A673 (cell line): Measurements from ENCODE around the gene OR5H1.

Experiments used
- EZH2 ChIP-seq: fragments of 200-600 bp; sonication (generic); IDR thresholded peaks from 2 replicates; pipeline ENCODE4 v1.6.1; 2017; ENCODE audit warnings: borderline replicate concordance, low read depth, mild to moderate bottlenecking, mixed read lengths, antibody characterized with exemption, low read length; ENCODE audit not compliant: poor library complexity, severe bottlenecking
- TF ChIP-seq, protein P1 (sequence below): fragments of 300-800, 200-600 bp; sonication (generic); conservative IDR thresholded peaks from 2 replicates; pipeline ENCODE4 v1.5.1; 2017; ENCODE audit warnings: low read depth, mild to moderate bottlenecking, antibody characterized with exemption, low read length, moderate library complexity, mixed read lengths

GRCh38 chr3:98147179-98147578 is 16.7 kb downstream of the OR5H1 start, which contains the start of gene OR5H14:
- no peak for TF ChIP-seq EZH2
- TF ChIP-seq, protein P1, sequence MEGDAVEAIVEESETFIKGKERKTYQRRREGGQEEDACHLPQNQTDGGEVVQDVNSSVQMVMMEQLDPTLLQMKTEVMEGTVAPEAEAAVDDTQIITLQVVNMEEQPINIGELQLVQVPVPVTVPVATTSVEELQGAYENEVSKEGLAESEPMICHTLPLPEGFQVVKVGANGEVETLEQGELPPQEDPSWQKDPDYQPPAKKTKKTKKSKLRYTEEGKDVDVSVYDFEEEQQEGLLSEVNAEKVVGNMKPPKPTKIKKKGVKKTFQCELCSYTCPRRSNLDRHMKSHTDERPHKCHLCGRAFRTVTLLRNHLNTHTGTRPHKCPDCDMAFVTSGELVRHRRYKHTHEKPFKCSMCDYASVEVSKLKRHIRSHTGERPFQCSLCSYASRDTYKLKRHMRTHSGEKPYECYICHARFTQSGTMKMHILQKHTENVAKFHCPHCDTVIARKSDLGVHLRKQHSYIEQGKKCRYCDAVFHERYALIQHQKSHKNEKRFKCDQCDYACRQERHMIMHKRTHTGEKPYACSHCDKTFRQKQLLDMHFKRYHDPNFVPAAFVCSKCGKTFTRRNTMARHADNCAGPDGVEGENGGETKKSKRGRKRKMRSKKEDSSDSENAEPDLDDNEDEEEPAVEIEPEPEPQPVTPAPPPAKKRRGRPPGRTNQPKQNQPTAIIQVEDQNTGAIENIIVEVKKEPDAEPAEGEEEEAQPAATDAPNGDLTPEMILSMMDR = no peak
